B cell (primary cell): ENCODE measurements around the gene DIS3L. TPM values are rescaled to one million over a fixed set of nuclear protein-coding genes. Genes with fewer than 3 reads are reported as not detected.

Experiments
- ATAC-seq: fragments of 200-7000 bp; cut with Tn5 transposase; one replicate; pipeline ENCODE4 v1.10.0; 2021; ENCODE audit warnings: low read depth, mild to moderate bottlenecking, moderate number of reproducible peaks, moderate library complexity
- CTCF ChIA-PET: fragments of 350-600 bp; sonication (Branson Sonifier 250); formaldehyde crosslinking; loops from one replicate; lab custom pipeline; 2021; ENCODE audit warnings: antibody characterized with exemption, inconsistent platforms; lab: Charles Lee
- POLR2A ChIA-PET: fragments of 350-600 bp; sonication (Branson Sonifier 250); formaldehyde crosslinking; loops from one replicate; lab custom pipeline; 2021; ENCODE audit warnings: antibody characterized with exemption; lab: Charles Lee
- DNase-seq: peaks from one replicate; pipeline ENCODE4 v3.0.0; 2013
- H2AFZ ChIP-seq: 2 replicates; pipeline ENCODE4 v1.6.1; 2012; ENCODE audit warnings: mild to moderate bottlenecking, low read depth, low read length; ENCODE audit not compliant: insufficient read depth, poor library complexity, severe bottlenecking
- H3K27ac ChIP-seq, 2 donors: 1 replicate in 1 of 2; 2 replicates in 1 of 2; pipeline ENCODE4 v1.5.1; 2012 to 2013; ENCODE audit warnings: low read length in 2 of 2, mild to moderate bottlenecking in 2 of 2, moderate library complexity in 1 of 2
- H3K27me3 ChIP-seq, 4 experiments: fragments of 200-600 bp in 1 of 4; sonication (generic) in 1 of 4; replicated peaks in 1 of 4; 1 replicate in 2 of 4; 2 replicates in 2 of 4; pipeline versions ENCODE4 v1.6.1 to v1.7.0; 2013 to 2016; ENCODE audit warnings: low read length in 3 of 4, mild to moderate bottlenecking in 2 of 4, mixed read lengths in 1 of 4, moderate library complexity in 1 of 4; ENCODE audit not compliant: insufficient read depth in 4 of 4, control insufficient read depth in 3 of 4; ENCODE audit errors: control extremely low read depth in 1 of 4
- H3K36me3 ChIP-seq, 2 experiments: replicated peaks in 1 of 2; 1 replicate in 1 of 2; 2 replicates in 1 of 2; pipeline versions ENCODE4 v1.6.1 to v1.7.1; 2013; ENCODE audit warnings: low read length in 1 of 2; ENCODE audit not compliant: insufficient read depth in 2 of 2, control insufficient read depth in 1 of 2; ENCODE audit errors: control extremely low read depth in 1 of 2, extremely low read depth in 1 of 2
- H3K4me1 ChIP-seq, 2 donors: fragments of 200-600 bp in 1 of 2; sonication (generic) in 1 of 2; 1 replicate in 1 of 2; 2 replicates in 1 of 2; pipeline versions ENCODE4 v1.5.1 to v1.6.1; 2013 to 2017; ENCODE audit warnings: low read length in 2 of 2; ENCODE audit not compliant: control insufficient read depth in 2 of 2, insufficient read depth in 2 of 2
- H3K4me2 ChIP-seq: replicated peaks from 2 replicates; pipeline ENCODE3; 2012; ENCODE audit warnings: mild to moderate bottlenecking, low read depth, low read length; ENCODE audit not compliant: poor library complexity, severe bottlenecking
- H3K4me3 ChIP-seq, 5 experiments: fragments of 200-600 bp in 1 of 5; sonication (generic) in 1 of 5; 1 replicate in 3 of 5; 2 replicates in 2 of 5; pipeline versions ENCODE4 v1.5.1 to v1.7.0; 2011 to 2016; ENCODE audit warnings: low read length in 4 of 5, mild to moderate bottlenecking in 4 of 5, low read depth in 2 of 5, control low read depth in 1 of 5, moderate library complexity in 1 of 5; ENCODE audit not compliant: insufficient read depth in 1 of 5; ENCODE audit errors: control extremely low read depth in 1 of 5, extremely low read depth in 1 of 5
- H3K79me2 ChIP-seq: fragments of 200-600 bp; sonication (generic); one replicate; pipeline ENCODE4 v1.6.0; 2016; ENCODE audit warnings: low read length; ENCODE audit not compliant: control insufficient read depth, insufficient read depth
- H3K9ac ChIP-seq: fragments of 200-600 bp; sonication (generic); 2 replicates; pipeline ENCODE4 v1.6.1; 2017; ENCODE audit warnings: mild to moderate bottlenecking, low read length, moderate library complexity
- H3K9me3 ChIP-seq, 3 donors: one replicate each; pipeline versions ENCODE4 v1.6.1 to v1.7.1; 2013; ENCODE audit warnings: low read length in 2 of 3; ENCODE audit not compliant: control insufficient read depth in 2 of 3, insufficient read depth in 1 of 3; ENCODE audit errors: control extremely low read depth in 1 of 3
- H4K20me1 ChIP-seq: 2 replicates; pipeline ENCODE4 v1.6.0; 2012; ENCODE audit warnings: mild to moderate bottlenecking, low read length; ENCODE audit not compliant: insufficient read depth, control insufficient read depth, poor library complexity, severe bottlenecking
- H3K27ac Mint-ChIP-seq: one replicate; pipeline ENCODE4 v1.8.0; 2021; ENCODE audit warnings: mixed read lengths
- H3K27me3 Mint-ChIP-seq: one replicate; pipeline ENCODE4 v1.8.0; 2021; ENCODE audit warnings: mixed read lengths
- H3K4me1 Mint-ChIP-seq: one replicate; pipeline ENCODE4 v1.8.0; 2021; ENCODE audit warnings: mixed read lengths
- H3K4me3 Mint-ChIP-seq: one replicate; pipeline ENCODE4 v1.8.0; 2021; ENCODE audit warnings: mixed read lengths
- H3K9me3 Mint-ChIP-seq: one replicate; pipeline ENCODE4 v1.8.0; 2022; ENCODE audit warnings: mixed read lengths; ENCODE audit not compliant: insufficient read depth
- CTCF ChIP-seq: fragments of 200-600 bp; IDR thresholded peaks from one replicate; pipeline ENCODE4 v1.8.0; 2022; ENCODE audit warnings: antibody characterized with exemption, mild to moderate bottlenecking
- EZH2 ChIP-seq: IDR thresholded peaks from 2 replicates; pipeline ENCODE4 v1.6.1; 2012; ENCODE audit warnings: borderline replicate concordance, low read depth, mild to moderate bottlenecking, moderate library complexity, low read length; ENCODE audit not compliant: insufficient read depth, poor library complexity, severe bottlenecking
- WGBS: methylation state at CpG from one replicate; pipeline ENCODE4 v1.1.5; 2013; ENCODE audit warnings: missing lambda C conversion rate; ENCODE audit not compliant: insufficient coverage; 5-methylcytosine and 5-hydroxymethylcytosine counted together
- intact Hi-C: fragments of 100-400 bp; cut with micrococcal nuclease; formaldehyde crosslinking; loops from one replicate; pipeline ENCODE4 v1.10.0; 2022
- polyA plus RNA-seq: library from polyadenylated mRNA; depleted of rRNA; stranded (reverse); fragments of >200 nt; gene quantifications from 2 replicates; pipeline ENCODE4 v1.2.3, GENCODE V29; 2012
- total RNA-seq, 2 donors: library from RNA; stranded (reverse); fragments of 120-200 nt in 1 of 2; gene quantifications; 1 replicate in 1 of 2; 2 replicates in 1 of 2; pipeline versions ENCODE4 v1.2.3 to v1.2.4, GENCODE V29; 2013 to 2022

The DIS3L gene
- total and polyA plus RNA-seq, 2 donors (not counting 1 experiment from before 2014, with no cell fraction given), result 13.2 to 43.9 TPM

- Histone ChIP-seq H3K4me3 (no peak overlapping the region), H3K27ac (no peak overlapping the region), H3K79me2 (no peaks in the 10 kb centered on the region), H2AFZ (no peak overlapping the region), H3K4me2 (no peak overlapping the region), H3K36me3 (peaks cover 17 to 75% of the 10 kb centered on the region in 2 experiments), H3K9ac (no peak overlapping the region), H3K27me3 (no peaks in the 10 kb centered on the region), H3K4me1 (no peaks in the 10 kb centered on the region), H3K9me3 (no peaks in the 10 kb centered on the region), H4K20me1 (no peaks in the 10 kb centered on the region)
- DNase-seq (no peak), ATAC-seq (no peak)
- H3K27me3 Mint-ChIP-seq, result no peaks in the 10 kb centered on the region
- CTCF ChIA-PET, result interaction anchor here (0.6 kb wide), 1 partner anchor 1007 kb away, joined by 3 read pairs; no protein-coding TSS in a partner anchor
- no peak overlapping the region for H3K27ac Mint-ChIP-seq
- POLR2A ChIA-PET, result no interaction called here
- no CpG with 5 or more reads among the region's 2 CpGs for WGBS
- H3K4me3 Mint-ChIP-seq, result no peak overlapping the region
- intact Hi-C loops, result no loop called here
- H3K4me1 Mint-ChIP-seq, result no peaks in the 10 kb centered on the region
- no peaks in the 10 kb centered on the region for H3K9me3 Mint-ChIP-seq
- no peak for TF ChIP-seq CTCF
- TF ChIP-seq EZH2, result no peak
Observed at GRCh38 chr15:66312144-66312543, 18.8 kb downstream of the DIS3L start.

GRCh38 chr15:66323312-66323928 lies 30.1 kb downstream of the DIS3L start:
- no peaks in the 10 kb centered on the region for H3K27me3 Mint-ChIP-seq
- TF ChIP-seq CTCF (no peak), EZH2 (no peak)
- ATAC-seq (no peak), DNase-seq (no peak)
- Histone ChIP-seq H3K79me2 (no peaks in the 10 kb centered on the region), H3K27me3 (no peaks in the 10 kb centered on the region), H3K4me1 (no peaks in the 10 kb centered on the region), H4K20me1 (no peaks in the 10 kb centered on the region), H3K27ac (no peak overlapping the region), H3K9ac (no peak overlapping the region), H2AFZ (no peak overlapping the region), H3K4me2 (no peak overlapping the region), H3K4me3 (no peak overlapping the region), H3K36me3 (peaks cover 16 to 60% of the 10 kb centered on the region in 2 experiments), H3K9me3 (no peaks in the 10 kb centered on the region)
- H3K4me3 Mint-ChIP-seq, result no peak overlapping the region
- no peak overlapping the region for H3K27ac Mint-ChIP-seq
- H3K9me3 Mint-ChIP-seq, result no peaks in the 10 kb centered on the region
- intact Hi-C loops, result no loop called here
- ChIA-PET CTCF (interaction anchor here (0.6 kb wide), 1 partner anchor 345 kb away, joined by 3 read pairs; no protein-coding TSS in a partner anchor), POLR2A (no interaction called here)
- 100% methylated on average over 9 of the region's 12 CpGs for WGBS
- H3K4me1 Mint-ChIP-seq, result no peaks in the 10 kb centered on the region
